ENCODE data around the gene PTGR3.

DNA sequence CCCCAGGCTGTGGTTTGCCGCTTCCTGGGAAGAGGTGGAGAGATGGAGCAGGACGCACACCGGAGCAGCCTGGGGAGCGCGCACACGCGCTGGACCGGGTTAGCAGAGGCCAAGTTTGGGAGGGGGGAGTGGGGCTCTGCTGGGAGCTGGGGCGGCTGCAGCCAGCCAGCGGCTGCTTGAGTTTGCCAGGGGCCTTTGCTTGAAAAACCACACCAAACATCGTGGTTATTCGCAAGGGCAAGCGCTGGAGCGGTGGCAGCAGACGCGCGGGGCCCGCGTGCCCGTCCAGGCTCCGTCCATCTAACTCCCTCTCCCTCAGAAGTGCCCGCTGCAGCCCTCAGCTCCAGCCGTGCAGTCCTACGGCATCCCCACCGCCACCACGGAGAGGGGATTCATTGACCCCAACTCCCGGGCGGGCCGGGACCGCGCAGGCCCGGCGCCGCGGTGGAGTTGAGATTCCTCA, 4.6 kb downstream of the PTGR3 start:
- TF ChIP-seq, protein P1, sequence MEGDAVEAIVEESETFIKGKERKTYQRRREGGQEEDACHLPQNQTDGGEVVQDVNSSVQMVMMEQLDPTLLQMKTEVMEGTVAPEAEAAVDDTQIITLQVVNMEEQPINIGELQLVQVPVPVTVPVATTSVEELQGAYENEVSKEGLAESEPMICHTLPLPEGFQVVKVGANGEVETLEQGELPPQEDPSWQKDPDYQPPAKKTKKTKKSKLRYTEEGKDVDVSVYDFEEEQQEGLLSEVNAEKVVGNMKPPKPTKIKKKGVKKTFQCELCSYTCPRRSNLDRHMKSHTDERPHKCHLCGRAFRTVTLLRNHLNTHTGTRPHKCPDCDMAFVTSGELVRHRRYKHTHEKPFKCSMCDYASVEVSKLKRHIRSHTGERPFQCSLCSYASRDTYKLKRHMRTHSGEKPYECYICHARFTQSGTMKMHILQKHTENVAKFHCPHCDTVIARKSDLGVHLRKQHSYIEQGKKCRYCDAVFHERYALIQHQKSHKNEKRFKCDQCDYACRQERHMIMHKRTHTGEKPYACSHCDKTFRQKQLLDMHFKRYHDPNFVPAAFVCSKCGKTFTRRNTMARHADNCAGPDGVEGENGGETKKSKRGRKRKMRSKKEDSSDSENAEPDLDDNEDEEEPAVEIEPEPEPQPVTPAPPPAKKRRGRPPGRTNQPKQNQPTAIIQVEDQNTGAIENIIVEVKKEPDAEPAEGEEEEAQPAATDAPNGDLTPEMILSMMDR (IDR thresholded peaks at IDR 0.05; ENCODE audit: control extremely low read depth in 1 of 3, insufficient read depth in 1 of 3, low read depth in 1 of 3, low read length in 3 of 3): no peak
- TF ChIP-seq POLR2A (IDR thresholded peaks at IDR 0.05; ENCODE audit: control extremely low read depth in 1 of 2, low read depth in 2 of 2, low read length in 2 of 2) (no peak), MAFK (IDR thresholded peaks at IDR 0.05; ENCODE audit: low read depth, low read length) (no peak), JUND (IDR thresholded peaks at IDR 0.05; ENCODE audit: low read length) (no peak), EP300 (IDR thresholded peaks at IDR 0.05; ENCODE audit: borderline replicate concordance in 1 of 2, low read depth in 2 of 2, low read length in 2 of 2) (no peak), NRF1 (IDR thresholded peaks at IDR 0.05; ENCODE audit: low read depth, low read length) (no peak)
- TF ChIP-seq, protein P2, sequence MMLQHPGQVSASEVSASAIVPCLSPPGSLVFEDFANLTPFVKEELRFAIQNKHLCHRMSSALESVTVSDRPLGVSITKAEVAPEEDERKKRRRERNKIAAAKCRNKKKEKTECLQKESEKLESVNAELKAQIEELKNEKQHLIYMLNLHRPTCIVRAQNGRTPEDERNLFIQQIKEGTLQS (IDR thresholded peaks at IDR 0.05; ENCODE audit: insufficient read depth, low read depth, low read length): no peak

Data from H1 (cell line).